ENCODE measurements around the gene GABARAP. TPM values are rescaled to one million over a fixed set of nuclear protein-coding genes. Genes with fewer than 3 reads are reported as not detected.
A peak's percentile ranks its signal among the peaks of the same experiment; 100 is the strongest.

Gene GABARAP
- total and polyA plus RNA-seq, 2 experiments from 2014 or later: 327 to 1,031 TPM

DNA sequence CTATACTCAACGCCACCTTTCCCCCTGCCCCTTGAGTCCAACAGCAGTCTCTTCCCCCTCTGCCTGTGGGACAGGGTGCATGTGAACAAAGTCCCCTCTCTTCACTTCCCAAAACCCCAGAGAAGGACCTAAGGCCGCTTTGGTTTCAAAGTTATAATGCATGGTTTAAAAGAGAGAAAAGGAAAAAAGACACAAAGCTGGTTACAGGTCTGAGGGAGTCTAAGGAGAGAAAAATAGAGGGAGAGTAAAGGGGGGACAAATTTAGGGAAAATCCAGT is 1.1 kb upstream of the GABARAP start:
- Histone ChIP-seq H3K27ac (peak overlapping the region; percentile 97), H3K36me3 (replicated peaks; ENCODE audit: insufficient read depth, low read depth) (no peaks in the 10 kb centered on the region), H3K79me2 (peaks cover 61% of the 10 kb centered on the region), H2AFZ (no peak overlapping the region), H4K20me1 (ENCODE audit: insufficient read depth, poor library complexity, severe bottlenecking) (no peaks in the 10 kb centered on the region), H3K9me2 (replicated peaks; ENCODE audit: insufficient read depth) (no peaks in the 10 kb centered on the region), H3K9me3 (ENCODE audit: low read depth) (no peaks in the 10 kb centered on the region), H3K27me3 (no peaks in the 10 kb centered on the region), H3K4me2 (peak overlapping the region; percentile 74), H3K4me3 (peak overlapping the region; percentile 38), H3K4me1 (ENCODE audit: insufficient read depth) (peaks cover 15% of the 10 kb centered on the region)
- DNase-seq (ENCODE audit: low spot score): no peak
- 69% methylated on average over 2 of the region's 2 CpGs for WGBS (ENCODE audit: low lambda C conversion rate, missing lambda C conversion rate)
- TF ChIP-seq EZH2 (IDR thresholded peaks at IDR 0.05; ENCODE audit: borderline replicate concordance) (no peak), CTCF (IDR thresholded peaks at IDR 0.05; ENCODE audit: poor library complexity) (no peak), EZH2phosphoT487 (IDR thresholded peaks at IDR 0.05; ENCODE audit: low read depth, severe bottlenecking, unreplicated experiment) (no peak)

DNA sequence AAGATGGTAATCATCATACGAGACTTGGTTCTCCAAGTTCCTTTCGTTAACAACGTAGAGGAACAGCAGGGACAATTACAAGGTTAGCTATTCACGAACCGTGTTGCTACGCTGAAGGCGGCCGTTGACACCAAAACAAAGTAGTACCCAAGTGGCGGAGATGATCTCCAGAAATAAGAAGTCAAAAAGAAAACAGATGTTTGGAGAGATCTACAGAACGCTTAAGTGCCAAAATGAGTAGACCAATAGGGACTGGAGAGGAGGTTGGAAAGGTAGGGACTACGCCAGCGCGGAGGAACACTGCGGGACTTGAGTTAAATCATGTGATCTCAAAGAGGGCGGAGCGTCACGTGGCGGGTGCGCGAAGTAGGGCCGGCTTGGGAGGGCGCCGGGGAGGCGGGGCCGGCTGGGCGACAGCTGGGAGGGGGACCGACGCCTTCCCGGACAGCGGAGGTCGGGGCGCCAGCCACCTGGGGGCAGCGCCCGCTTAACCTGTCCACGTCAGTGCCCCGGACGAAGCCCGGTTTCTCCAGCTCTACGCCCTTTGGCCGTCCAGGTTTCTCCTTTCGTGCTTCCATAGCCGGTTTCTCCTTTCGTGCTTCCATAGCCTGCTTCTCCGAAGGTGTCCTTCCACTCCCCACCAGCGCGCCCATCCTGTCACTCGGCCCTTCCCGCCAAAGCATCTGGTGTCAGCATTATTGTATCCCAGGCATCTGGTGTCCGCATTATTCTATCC is 636 bp upstream of the GABARAP start:
- Histone ChIP-seq H2AFZ (peak overlapping the region; percentile 38), H3K4me2 (peak overlapping the region; percentile 74), H3K79me2 (peaks cover 59% of the 10 kb centered on the region), H3K36me3 (replicated peaks; ENCODE audit: insufficient read depth, low read depth) (no peaks in the 10 kb centered on the region), H3K9me3 (ENCODE audit: low read depth) (no peaks in the 10 kb centered on the region), H3K27ac (peak overlapping the region; percentile 97), H3K9me2 (replicated peaks; ENCODE audit: insufficient read depth) (no peaks in the 10 kb centered on the region), H4K20me1 (ENCODE audit: insufficient read depth, poor library complexity, severe bottlenecking) (no peaks in the 10 kb centered on the region), H3K27me3 (no peaks in the 10 kb centered on the region), H3K4me1 (ENCODE audit: insufficient read depth) (peaks cover 15% of the 10 kb centered on the region), H3K4me3 (peak overlapping the region; percentile 38)
- WGBS (ENCODE audit: low lambda C conversion rate, missing lambda C conversion rate): 3% methylated on average over 42 of the region's 49 CpGs
- TF ChIP-seq EZH2phosphoT487 (IDR thresholded peaks at IDR 0.05; ENCODE audit: low read depth, severe bottlenecking, unreplicated experiment): no peak
- no peak for TF ChIP-seq EZH2 (IDR thresholded peaks at IDR 0.05; ENCODE audit: borderline replicate concordance)
- no peak for TF ChIP-seq CTCF (IDR thresholded peaks at IDR 0.05; ENCODE audit: poor library complexity)
- peak; percentile 98 for DNase-seq (ENCODE audit: low spot score)

GRCh38 chr17:7241090-7241733 is 1.0 kb downstream of the GABARAP start:
- Histone ChIP-seq H3K4me2 (peak overlapping the region; percentile 85), H3K27me3 (no peaks in the 10 kb centered on the region), H3K79me2 (peaks cover 59% of the 10 kb centered on the region), H2AFZ (no peak overlapping the region), H3K4me3 (peak overlapping the region; percentile 61), H3K27ac (peak overlapping the region; percentile 97), H3K9me3 (ENCODE audit: low read depth) (no peaks in the 10 kb centered on the region), H3K36me3 (replicated peaks; ENCODE audit: insufficient read depth, low read depth) (no peaks in the 10 kb centered on the region), H3K9me2 (replicated peaks; ENCODE audit: insufficient read depth) (no peaks in the 10 kb centered on the region), H3K4me1 (ENCODE audit: insufficient read depth) (peaks cover 21% of the 10 kb centered on the region), H4K20me1 (ENCODE audit: insufficient read depth, poor library complexity, severe bottlenecking) (no peaks in the 10 kb centered on the region)
- DNase-seq (ENCODE audit: low spot score): no peak
- 39% methylated on average over 9 of the region's 9 CpGs for WGBS (ENCODE audit: low lambda C conversion rate, missing lambda C conversion rate)
- TF ChIP-seq CTCF (IDR thresholded peaks at IDR 0.05; ENCODE audit: poor library complexity) (no peak), EZH2phosphoT487 (IDR thresholded peaks at IDR 0.05; ENCODE audit: low read depth, severe bottlenecking, unreplicated experiment) (no peak), EZH2 (IDR thresholded peaks at IDR 0.05; ENCODE audit: borderline replicate concordance) (no peak)

Data from hepatocyte (in vitro differentiated cells).